Neural cell (in vitro differentiated cells): ENCODE results near the gene SLC25A21. TPM values are rescaled to one million over a fixed set of nuclear protein-coding genes. Genes with fewer than 3 reads are reported as not detected.

Experiments
- H2AFZ ChIP-seq: fragments of 200-600, 300-800 bp; sonication (generic), shearing (Covaris generic); 2 replicates; pipeline ENCODE4 v1.6.0; 2014; ENCODE audit warnings: low read depth, mild to moderate bottlenecking, antibody characterized with exemption, low read length, moderate library complexity
- H3F3A ChIP-seq: fragments of 200-600 bp; shearing (Covaris generic); 2 replicates; pipeline ENCODE4 v1.6.1; 2016; ENCODE audit warnings: mild to moderate bottlenecking, moderate library complexity, mixed read lengths, antibody characterized with exemption, low read length; ENCODE audit not compliant: insufficient read depth, poor library complexity, severe bottlenecking
- H3K27ac ChIP-seq: fragments of 200-600, 300-800 bp; sonication (generic), shearing (Covaris generic); 2 replicates; pipeline ENCODE4 v1.5.1; 2014; ENCODE audit warnings: mild to moderate bottlenecking, low read length, moderate library complexity
- H3K27me3 ChIP-seq: fragments of 300-800, 200-600 bp; sonication (generic), shearing (Covaris generic); 2 replicates; pipeline ENCODE4 v1.6.0; 2014; ENCODE audit warnings: mild to moderate bottlenecking, low read depth, low read length, moderate library complexity; ENCODE audit not compliant: insufficient read depth
- H3K36me3 ChIP-seq: fragments of 300-800, 200-600 bp; sonication (generic), shearing (Covaris generic); 2 replicates; pipeline ENCODE4 v1.5.1; 2014; ENCODE audit warnings: mild to moderate bottlenecking, antibody characterized with exemption, low read length, moderate library complexity; ENCODE audit not compliant: insufficient read depth
- H3K4me2 ChIP-seq: fragments of 300-800, 200-600 bp; sonication (generic), shearing (Covaris generic); 2 replicates; pipeline ENCODE4 v1.6.0; 2014; ENCODE audit warnings: mild to moderate bottlenecking, low read length
- H3K4me3 ChIP-seq: fragments of 300-800, 200-600 bp; sonication (generic), shearing (Covaris generic); 2 replicates; pipeline ENCODE4 v1.5.1; 2014; ENCODE audit warnings: mild to moderate bottlenecking, low read length, moderate library complexity
- H3K79me2 ChIP-seq: fragments of 200-600 bp; shearing (Covaris generic); replicated peaks from 2 replicates; pipeline ENCODE4 v1.6.0; 2014; ENCODE audit warnings: mild to moderate bottlenecking, low read length, moderate library complexity; ENCODE audit not compliant: insufficient read depth
- H3K9ac ChIP-seq: fragments of 300-800, 200-600 bp; sonication (generic), shearing (Covaris generic); 2 replicates; pipeline ENCODE4 v1.6.1; 2016; ENCODE audit warnings: mild to moderate bottlenecking, low read length, mixed read lengths
- H3K9me2 ChIP-seq: fragments of 200-600 bp; shearing (Covaris generic); 2 replicates; pipeline ENCODE4 v1.6.1; 2016; ENCODE audit warnings: mild to moderate bottlenecking, low read length, mixed read lengths; ENCODE audit not compliant: insufficient read depth
- H3K9me3 ChIP-seq: fragments of 200-600, 300-800 bp; sonication (generic), shearing (Covaris generic); 2 replicates; pipeline ENCODE4 v1.6.1; 2016; ENCODE audit warnings: mild to moderate bottlenecking, mixed run types, low read length, moderate library complexity, mixed read lengths
- H4K20me1 ChIP-seq: fragments of 200-600 bp; shearing (Covaris generic); 2 replicates; pipeline ENCODE4 v1.6.1; 2016; ENCODE audit warnings: mild to moderate bottlenecking, mixed run types; ENCODE audit not compliant: insufficient read depth
- EP300 ChIP-seq: fragments of 450-650 bp; conservative IDR thresholded peaks from 2 replicates; pipeline ENCODE4 v1.6.1; 2014; ENCODE audit warnings: antibody characterized with exemption, mild to moderate bottlenecking, moderate library complexity; ENCODE audit not compliant: poor library complexity, severe bottlenecking
- EZH2 ChIP-seq: fragments of 200-600, 300-800 bp; shearing (Covaris generic), sonication (generic); IDR thresholded peaks from 2 replicates; pipeline ENCODE4 v1.6.1; 2014; ENCODE audit warnings: antibody characterized with exemption, low read length, borderline replicate concordance, mild to moderate bottlenecking; ENCODE audit not compliant: insufficient read depth, poor library complexity, severe bottlenecking
- MXI1 ChIP-seq: fragments of 450-650 bp; conservative IDR thresholded peaks from 2 replicates; pipeline ENCODE4 v1.6.1; 2014; ENCODE audit warnings: antibody characterized with exemption, mild to moderate bottlenecking; ENCODE audit not compliant: poor library complexity, severe bottlenecking
- POLR2AphosphoS5 ChIP-seq: IDR thresholded peaks from 2 replicates; pipeline ENCODE4 v1.6.1; 2012
- RAD21 ChIP-seq: fragments of 450-650 bp; conservative IDR thresholded peaks from 2 replicates; pipeline ENCODE4 v1.6.1; 2014; ENCODE audit warnings: antibody characterized with exemption, mild to moderate bottlenecking, moderate library complexity
- SMC3 ChIP-seq: fragments of 450-650 bp; conservative IDR thresholded peaks from 2 replicates; pipeline ENCODE4 v1.6.1; 2014; ENCODE audit warnings: antibody characterized with exemption, mild to moderate bottlenecking, moderate library complexity; ENCODE audit not compliant: poor library complexity
- TAF1 ChIP-seq: IDR thresholded peaks from 2 replicates; pipeline ENCODE4 v1.6.1; 2012; ENCODE audit warnings: low read depth
- polyA plus RNA-seq: library from polyadenylated mRNA; depleted of rRNA; stranded (reverse); fragments of >200 nt; gene quantifications from 2 replicates; pipeline ENCODE4 v1.2.3, GENCODE V29; 2014
- TF ChIP-seq, protein P1 (sequence below): fragments of 450-650 bp; IDR thresholded peaks from 2 replicates; pipeline ENCODE4 v1.5.1; 2014; ENCODE audit warnings: antibody characterized with exemption, mild to moderate bottlenecking, moderate library complexity; ENCODE audit not compliant: poor library complexity, severe bottlenecking
- TF ChIP-seq, protein P2 (sequence below): IDR thresholded peaks from 2 replicates; pipeline ENCODE4 v1.6.1; 2012; ENCODE audit warnings: borderline replicate concordance

SLC25A21 gene
- polyA plus RNA-seq, 1 donor from 2014 or later, result 0.35 TPM

DNA sequence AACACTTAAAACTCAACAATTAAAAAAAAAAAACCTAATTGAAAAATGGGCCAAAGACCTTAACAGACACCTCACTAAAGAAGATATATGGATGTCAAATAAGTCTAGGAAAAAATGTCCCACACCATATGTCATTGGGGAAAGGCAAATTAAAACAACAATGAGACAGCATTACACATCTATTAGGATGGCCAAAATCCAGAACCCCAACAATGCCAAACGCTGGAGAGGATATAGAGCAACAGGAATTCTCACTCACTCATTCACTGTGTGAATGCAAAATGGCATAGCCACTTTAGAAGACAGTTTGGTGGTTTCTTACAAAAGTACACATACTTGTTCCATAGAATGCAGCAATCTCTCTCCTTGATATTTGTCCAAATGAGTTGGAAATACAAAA, 173.7 kb downstream of the SLC25A21 start:
- Histone ChIP-seq H3K4me3 (no peak overlapping the region), H3K36me3 (no peaks in the 10 kb centered on the region), H3K9ac (no peak overlapping the region), H3K79me2 (no peaks in the 10 kb centered on the region), H3K9me2 (no peaks in the 10 kb centered on the region), H2AFZ (no peak overlapping the region), H3K27me3 (no peaks in the 10 kb centered on the region), H3K9me3 (no peaks in the 10 kb centered on the region), H3K27ac (no peak overlapping the region), H3K4me2 (no peak overlapping the region), H3F3A (no peaks in the 10 kb centered on the region), H4K20me1 (no peaks in the 10 kb centered on the region)
- no peak for TF ChIP-seq POLR2AphosphoS5
- TF ChIP-seq SMC3, result no peak
- no peak for TF ChIP-seq EP300
- TF ChIP-seq, protein P1, sequence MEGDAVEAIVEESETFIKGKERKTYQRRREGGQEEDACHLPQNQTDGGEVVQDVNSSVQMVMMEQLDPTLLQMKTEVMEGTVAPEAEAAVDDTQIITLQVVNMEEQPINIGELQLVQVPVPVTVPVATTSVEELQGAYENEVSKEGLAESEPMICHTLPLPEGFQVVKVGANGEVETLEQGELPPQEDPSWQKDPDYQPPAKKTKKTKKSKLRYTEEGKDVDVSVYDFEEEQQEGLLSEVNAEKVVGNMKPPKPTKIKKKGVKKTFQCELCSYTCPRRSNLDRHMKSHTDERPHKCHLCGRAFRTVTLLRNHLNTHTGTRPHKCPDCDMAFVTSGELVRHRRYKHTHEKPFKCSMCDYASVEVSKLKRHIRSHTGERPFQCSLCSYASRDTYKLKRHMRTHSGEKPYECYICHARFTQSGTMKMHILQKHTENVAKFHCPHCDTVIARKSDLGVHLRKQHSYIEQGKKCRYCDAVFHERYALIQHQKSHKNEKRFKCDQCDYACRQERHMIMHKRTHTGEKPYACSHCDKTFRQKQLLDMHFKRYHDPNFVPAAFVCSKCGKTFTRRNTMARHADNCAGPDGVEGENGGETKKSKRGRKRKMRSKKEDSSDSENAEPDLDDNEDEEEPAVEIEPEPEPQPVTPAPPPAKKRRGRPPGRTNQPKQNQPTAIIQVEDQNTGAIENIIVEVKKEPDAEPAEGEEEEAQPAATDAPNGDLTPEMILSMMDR, result no peak
- TF ChIP-seq MXI1, result no peak
- no peak for TF ChIP-seq EZH2
- TF ChIP-seq, protein P2, sequence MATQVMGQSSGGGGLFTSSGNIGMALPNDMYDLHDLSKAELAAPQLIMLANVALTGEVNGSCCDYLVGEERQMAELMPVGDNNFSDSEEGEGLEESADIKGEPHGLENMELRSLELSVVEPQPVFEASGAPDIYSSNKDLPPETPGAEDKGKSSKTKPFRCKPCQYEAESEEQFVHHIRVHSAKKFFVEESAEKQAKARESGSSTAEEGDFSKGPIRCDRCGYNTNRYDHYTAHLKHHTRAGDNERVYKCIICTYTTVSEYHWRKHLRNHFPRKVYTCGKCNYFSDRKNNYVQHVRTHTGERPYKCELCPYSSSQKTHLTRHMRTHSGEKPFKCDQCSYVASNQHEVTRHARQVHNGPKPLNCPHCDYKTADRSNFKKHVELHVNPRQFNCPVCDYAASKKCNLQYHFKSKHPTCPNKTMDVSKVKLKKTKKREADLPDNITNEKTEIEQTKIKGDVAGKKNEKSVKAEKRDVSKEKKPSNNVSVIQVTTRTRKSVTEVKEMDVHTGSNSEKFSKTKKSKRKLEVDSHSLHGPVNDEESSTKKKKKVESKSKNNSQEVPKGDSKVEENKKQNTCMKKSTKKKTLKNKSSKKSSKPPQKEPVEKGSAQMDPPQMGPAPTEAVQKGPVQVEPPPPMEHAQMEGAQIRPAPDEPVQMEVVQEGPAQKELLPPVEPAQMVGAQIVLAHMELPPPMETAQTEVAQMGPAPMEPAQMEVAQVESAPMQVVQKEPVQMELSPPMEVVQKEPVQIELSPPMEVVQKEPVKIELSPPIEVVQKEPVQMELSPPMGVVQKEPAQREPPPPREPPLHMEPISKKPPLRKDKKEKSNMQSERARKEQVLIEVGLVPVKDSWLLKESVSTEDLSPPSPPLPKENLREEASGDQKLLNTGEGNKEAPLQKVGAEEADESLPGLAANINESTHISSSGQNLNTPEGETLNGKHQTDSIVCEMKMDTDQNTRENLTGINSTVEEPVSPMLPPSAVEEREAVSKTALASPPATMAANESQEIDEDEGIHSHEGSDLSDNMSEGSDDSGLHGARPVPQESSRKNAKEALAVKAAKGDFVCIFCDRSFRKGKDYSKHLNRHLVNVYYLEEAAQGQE, result no peak
- no peak for TF ChIP-seq RAD21
- no peak for TF ChIP-seq TAF1

DNA sequence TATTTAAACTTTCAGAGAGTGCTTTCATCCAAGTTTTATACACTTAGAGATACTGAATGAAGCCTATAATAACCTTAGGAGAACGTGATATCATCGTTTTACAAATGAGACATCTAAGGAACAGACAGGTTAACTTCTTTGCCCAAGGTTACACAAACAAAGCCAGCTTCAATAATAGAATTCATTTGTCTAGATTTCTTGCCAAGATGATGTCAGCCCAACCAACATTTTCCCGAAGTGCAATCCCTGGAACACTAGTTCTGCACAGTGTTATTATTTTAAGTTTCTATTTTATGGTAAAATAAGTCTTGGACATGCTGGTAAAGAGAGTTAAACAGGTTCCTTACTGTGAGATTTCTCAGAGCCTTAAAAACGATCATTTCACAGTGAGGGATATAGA, 174.6 kb downstream of the SLC25A21 start:
- Histone ChIP-seq H3K36me3 (no peaks in the 10 kb centered on the region), H3K4me3 (no peak overlapping the region), H3K9me3 (no peaks in the 10 kb centered on the region), H3K79me2 (no peaks in the 10 kb centered on the region), H4K20me1 (no peaks in the 10 kb centered on the region), H3K4me2 (no peak overlapping the region), H3K27ac (no peak overlapping the region), H2AFZ (no peak overlapping the region), H3F3A (no peaks in the 10 kb centered on the region), H3K27me3 (no peaks in the 10 kb centered on the region), H3K9me2 (no peaks in the 10 kb centered on the region), H3K9ac (no peak overlapping the region)
- TF ChIP-seq TAF1 (no peak), POLR2AphosphoS5 (no peak), SMC3 (no peak), EZH2 (no peak), EP300 (no peak), RAD21 (no peak), MXI1 (no peak)
- TF ChIP-seq, protein P1, result no peak
- TF ChIP-seq, protein P2, result no peak
